Measurements from ENCODE around the gene POMT2.

DNA sequence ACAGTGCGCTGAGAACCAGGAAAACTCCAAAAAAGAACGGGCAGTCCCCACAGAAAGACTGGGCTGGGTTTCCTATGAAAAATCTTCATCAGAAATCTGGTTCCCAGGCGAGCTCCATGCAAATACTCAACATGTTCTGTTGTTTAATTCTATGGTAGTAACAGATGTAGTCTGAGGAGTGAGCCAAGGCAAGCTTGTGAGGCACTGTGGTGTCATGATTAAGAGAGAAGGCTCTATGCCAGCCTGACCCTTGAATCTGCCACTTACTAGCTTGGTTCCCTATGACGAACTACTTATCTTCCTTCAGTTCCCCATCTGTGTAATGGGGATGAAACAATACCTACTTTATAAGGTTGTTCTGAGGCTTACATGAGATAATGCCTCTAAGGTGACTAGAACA lies 10.7 kb downstream of the POMT2 start:
- TF ChIP-seq POLR2A (IDR thresholded peaks at IDR 0.05; ENCODE audit: low read length): no peak
- no peak for TF ChIP-seq GATA1 (IDR thresholded peaks at IDR 0.05; ENCODE audit: low read depth, low read length)

Data from erythroblast (primary cell).